HepG2 (cell line): ENCODE data around the gene NDEL1. TPM values are rescaled to one million over a fixed set of nuclear protein-coding genes. Genes with fewer than 3 reads are reported as not detected.

Experiments used
- ATAC-seq: fragments of 200-7000 bp; cut with Tn5 transposase; 3 replicates; pipeline ENCODE4 v1.9.1; 2020; ENCODE audit warnings: mild to moderate bottlenecking, moderate library complexity
- BruUV-seq: library from RNA; stranded (reverse); fragments of 400-500 nt; replicated peaks from 2 replicates; lab custom pipeline; 2021; lab: Mats Ljungman, UMichigan
- CTCF ChIA-PET: fragments of 300-600 bp; formaldehyde crosslinking; extraction: SDS; loops from one replicate; lab custom pipeline; 2021; ENCODE audit warnings: low total read pairs, inconsistent platforms, low intra/inter-chr PET ratio; lab: Yijun Ruan, JAX
- POLR2A ChIA-PET: fragments of 350-600 bp; sonication (Branson Sonifier 250); formaldehyde crosslinking; loops from one replicate; lab custom pipeline; 2020; ENCODE audit warnings: antibody characterized with exemption, inconsistent platforms; lab: Yijun Ruan, JAX
- DNase-seq: peaks from one replicate; pipeline ENCODE4 v3.0.0-alpha.2; 2015; ENCODE audit warnings: low spot score
- FAIRE-seq: peaks from 3 replicates; lab custom pipeline; 2011; peaks lifted over from hg19 to GRCh38; lab: Jason Lieb, UNC
- H2AFZ ChIP-seq: one replicate; pipeline ENCODE4 v1.6.1; 2011; ENCODE audit warnings: low read length, inconsistent platforms
- H3K27ac ChIP-seq: fragments of 300-600 bp; 3 replicates; pipeline ENCODE4 v1.8.0; 2011; ENCODE audit warnings: mixed run types, mild to moderate bottlenecking, mixed read lengths, low read length, inconsistent platforms; ENCODE audit not compliant: insufficient read depth; ENCODE audit errors: extremely low read length
- H3K27me3 ChIP-seq, 2 experiments: fragments of 200-600 bp in 1 of 2; 2 replicates in 1 of 2; 3 replicates in 1 of 2; pipeline versions ENCODE4 v1.6.0 to v1.8.0; 2011; ENCODE audit warnings: low read length in 2 of 2, mild to moderate bottlenecking in 2 of 2, moderate library complexity in 2 of 2, inconsistent platforms in 1 of 2; ENCODE audit not compliant: insufficient read depth in 2 of 2, control insufficient read depth in 1 of 2
- H3K36me3 ChIP-seq, 2 experiments: fragments of 200-600 bp in 1 of 2; replicated peaks in 1 of 2; 2 replicates in 1 of 2; 3 replicates in 1 of 2; pipeline versions ENCODE4 v1.5.1 to v1.8.0; 2011; ENCODE audit warnings: low read length in 2 of 2, inconsistent platforms in 1 of 2; ENCODE audit not compliant: insufficient read depth in 2 of 2, control insufficient read depth in 1 of 2
- H3K4me1 ChIP-seq: 2 replicates; pipeline ENCODE4 v1.5.1; 2012; ENCODE audit warnings: low read length, inconsistent platforms; ENCODE audit not compliant: insufficient read depth
- H3K4me2 ChIP-seq: 2 replicates; pipeline ENCODE4 v1.6.0; 2011; ENCODE audit warnings: low read depth, low read length, inconsistent platforms
- H3K4me3 ChIP-seq, 3 experiments: fragments of 200-600 bp in 1 of 3; sonication (generic), shearing (Covaris generic) in 1 of 3; replicated peaks in 1 of 3; 2 replicates each; pipeline ENCODE4 v1.5.1; 2011 to 2016; ENCODE audit warnings: low read length in 3 of 3, inconsistent platforms in 2 of 3, low read depth in 2 of 3, mild to moderate bottlenecking in 2 of 3, control low read depth in 1 of 3, mixed read lengths in 1 of 3; ENCODE audit not compliant: insufficient read depth in 1 of 3
- H3K79me2 ChIP-seq: one replicate; pipeline ENCODE4 v1.6.1; 2011; ENCODE audit warnings: low read length, inconsistent platforms; ENCODE audit not compliant: insufficient read depth
- H3K9ac ChIP-seq: 2 replicates; pipeline ENCODE4 v1.6.0; 2011; ENCODE audit warnings: mild to moderate bottlenecking, low read depth, low read length, inconsistent platforms; ENCODE audit not compliant: insufficient read depth
- H3K9me3 ChIP-seq: 2 replicates; pipeline ENCODE4 v1.5.1; 2012; ENCODE audit warnings: mild to moderate bottlenecking, low read length
- H4K20me1 ChIP-seq: 2 replicates; pipeline ENCODE4 v1.6.0; 2011; ENCODE audit warnings: inconsistent platforms, mild to moderate bottlenecking, low read length, moderate library complexity; ENCODE audit not compliant: insufficient read depth
- AGO2 ChIP-seq: fragments of 200-400 bp; formaldehyde crosslinking; optimal IDR thresholded peaks from 2 replicates; pipeline ENCODE3; 2017; ENCODE audit warnings: mild to moderate bottlenecking, low read depth, low read length, moderate library complexity
- AKAP8 ChIP-seq: sonication (generic); formaldehyde crosslinking; IDR thresholded peaks from 2 replicates; pipeline ENCODE4 v1.5.1; 2020; ENCODE audit warnings: mild to moderate bottlenecking, missing genetic modification reagents
- CTCF ChIP-seq: sonication (generic); formaldehyde crosslinking; IDR thresholded peaks from 2 replicates; pipeline ENCODE4 v1.5.0; 2020; ENCODE audit warnings: mild to moderate bottlenecking, missing genetic modification reagents, moderate library complexity
- EZH2 ChIP-seq: conservative IDR thresholded peaks from 2 replicates; pipeline ENCODE4 v1.6.1; 2012; ENCODE audit warnings: mild to moderate bottlenecking, low read depth, low read length, moderate library complexity
- FOXP4 ChIP-seq: sonication (generic); formaldehyde crosslinking; IDR thresholded peaks from 2 replicates; pipeline ENCODE4 v1.4.0; 2020; ENCODE audit warnings: missing genetic modification reagents
- HMG20B ChIP-seq: conservative IDR thresholded peaks from 2 replicates; pipeline ENCODE4 v1.6.1; 2016; ENCODE audit warnings: missing genetic modification reagents, missing compliant biosample characterization
- HMGXB3 ChIP-seq: sonication (generic); formaldehyde crosslinking; IDR thresholded peaks from 2 replicates; pipeline ENCODE4 v1.4.0; 2020; ENCODE audit warnings: missing genetic modification reagents, borderline replicate concordance
- KDM2A ChIP-seq: sonication (generic); formaldehyde crosslinking; IDR thresholded peaks from 2 replicates; pipeline ENCODE4 v1.4.0; 2020; ENCODE audit warnings: low read depth, missing genetic modification reagents, borderline replicate concordance
- NCOA5 ChIP-seq: sonication (generic); formaldehyde crosslinking; IDR thresholded peaks from 2 replicates; pipeline ENCODE4 v1.4.0; 2020; ENCODE audit warnings: missing genetic modification reagents
- SP5 ChIP-seq: IDR thresholded peaks from 2 replicates; pipeline ENCODE4 v1.6.1; 2016; ENCODE audit warnings: low read depth, borderline replicate concordance
- TOPORS ChIP-seq: sonication (generic); formaldehyde crosslinking; IDR thresholded peaks from 2 replicates; pipeline ENCODE4 v1.8.0; 2023; ENCODE audit warnings: mild to moderate bottlenecking, missing genetic modification reagents
- YEATS2 ChIP-seq: sonication (generic); formaldehyde crosslinking; IDR thresholded peaks from 2 replicates; pipeline ENCODE4 v1.4.0; 2020; ENCODE audit warnings: missing genetic modification reagents, borderline replicate concordance
- ZBTB20 ChIP-seq: sonication (generic); formaldehyde crosslinking; IDR thresholded peaks from 2 replicates; pipeline ENCODE4 v1.8.1; 2023; ENCODE audit warnings: missing genetic modification reagents, low read depth, mild to moderate bottlenecking, borderline replicate concordance
- ZNF703 ChIP-seq: sonication (generic); formaldehyde crosslinking; IDR thresholded peaks from 2 replicates; pipeline ENCODE4 v1.5.1; 2020; ENCODE audit warnings: missing genetic modification reagents, mild to moderate bottlenecking, moderate library complexity, borderline replicate concordance
- ZNF713 ChIP-seq: sonication (generic); formaldehyde crosslinking; IDR thresholded peaks from 2 replicates; pipeline ENCODE4 v1.4.0; 2020; ENCODE audit warnings: mild to moderate bottlenecking, missing genetic modification reagents
- ZNF768 ChIP-seq: sonication (generic); formaldehyde crosslinking; IDR thresholded peaks from 2 replicates; pipeline ENCODE4 v1.4.0; 2020; ENCODE audit warnings: missing genetic modification reagents
- ZNF883 ChIP-seq: sonication (generic); formaldehyde crosslinking; IDR thresholded peaks from 2 replicates; pipeline ENCODE4 v1.5.1; 2020; ENCODE audit warnings: mild to moderate bottlenecking, missing genetic modification reagents; ENCODE audit errors: not compliant biosample characterization
- WGBS: methylation state at CpG from one replicate; pipeline ENCODE4 v1.1.6; 2017; ENCODE audit warnings: low lambda C conversion rate; 5-methylcytosine and 5-hydroxymethylcytosine counted together
- in situ Hi-C: cut with HindIII; loops from 2 replicates; pipeline ENCODE4 v1.10.0; 2017; ENCODE audit warnings: low pct_unique_long_range_greater_than_20kb; ENCODE audit not compliant: extremely low pct_ligation_motif_present
- intact Hi-C: fragments of 100-400 bp; cut with micrococcal nuclease; formaldehyde crosslinking; loops from one replicate; pipeline ENCODE4 v1.10.0; 2022; ENCODE audit not compliant: unreplicated experiment
- polyA plus RNA-seq, 8 experiments: library from polyadenylated mRNA; depleted of rRNA in 3 of 8; stranded (reverse) in 7 of 8; unstranded in 1 of 8; fragments of >200 nt; fragmentation: Illumina TruSeq in 4 of 8; extraction: Trizol in 4 of 8; gene quantifications; 2 replicates each; pipeline versions ENCODE4 v1.2.1 to v1.2.3, GENCODE V29; 2011 to 2016; ENCODE audit warnings: low read depth in 4 of 8, missing spikeins in 1 of 8, mixed read lengths in 1 of 8; ENCODE audit not compliant: insufficient read depth in 1 of 8
- total RNA-seq, 5 experiments: library from RNA; depleted of rRNA; stranded (reverse); fragments of >200 nt; fragmentation: Illumina TruSeq; extraction: Trizol; gene quantifications; 2 replicates each; pipeline ENCODE4 v1.2.3, GENCODE V29; 2016; ENCODE audit warnings: low read depth in 1 of 5

The NDEL1 gene
- total and polyA plus RNA-seq, 2 of the 13 experiments (the other 11 are each of a cell fraction or from before 2014, with no cell fraction given), result 59.8 to 153 TPM

- TF ChIP-seq FOXP4 (no peak), ZNF703 (CRISPR knock-in tag) (no peak), NCOA5 (CRISPR knock-in tag) (no peak), EZH2 (no peak), SP5 (CRISPR knock-in tag) (no peak)
- TF ChIP-seq, all 625 proteins: peak for 0
Observed at GRCh38 chr17:8458128-8458527, 22.4 kb downstream of the NDEL1 start (continued).

- FAIRE-seq (no peak), DNase-seq (no peak), ATAC-seq (no peak)
- WGBS, result 95% methylated on average over 4 of the region's 4 CpGs
- Histone ChIP-seq H3K27me3 (no peaks in the 10 kb centered on the region), H3K9me3 (no peaks in the 10 kb centered on the region), H3K4me3 (no peak overlapping the region), H3K4me1 (peaks cover 34% of the 10 kb centered on the region), H3K9ac (no peak overlapping the region), H3K79me2 (peaks cover 45% of the 10 kb centered on the region), H3K4me2 (no peak overlapping the region), H2AFZ (no peak overlapping the region), H3K27ac (no peak overlapping the region), H4K20me1 (peaks cover 10% of the 10 kb centered on the region; the same call in 1 of the 2 replicates), H3K36me3 (peaks cover 49 to 93% of the 10 kb centered on the region in 2 experiments)
- POLR2A ChIA-PET, result no interaction called here
- CTCF ChIA-PET, result no interaction called here
- in situ Hi-C loops, result no loop called here
- no TSS peak for BruUV-seq
- intact Hi-C loops, result no loop called here
- no peak for TF ChIP-seq YEATS2 (CRISPR knock-in tag)
- TF ChIP-seq HMGXB3 (CRISPR knock-in tag), result no peak
- TF ChIP-seq ZNF713 (CRISPR knock-in tag), result no peak
- no peak for TF ChIP-seq ZNF883 (CRISPR knock-in tag)
- no peak for TF ChIP-seq AGO2
- no peak for TF ChIP-seq ZNF768 (CRISPR knock-in tag)
- no peak for TF ChIP-seq ZBTB20 (CRISPR knock-in tag)
- no peak for TF ChIP-seq KDM2A (CRISPR knock-in tag)
- no peak for TF ChIP-seq CTCF
- no peak for TF ChIP-seq AKAP8 (CRISPR knock-in tag)
- TF ChIP-seq TOPORS (CRISPR knock-in tag), result no peak
- no peak for TF ChIP-seq HMG20B
Observed at GRCh38 chr17:8459107-8459506, 23.4 kb downstream of the NDEL1 start.
